Right ventricle myocardium inferior (tissue), 1 donor: ENCODE measurements around the gene TRAF7. TPM values are rescaled to one million over a fixed set of nuclear protein-coding genes. Genes with fewer than 3 reads are reported as not detected.

ENCODE experiments used
- ATAC-seq: fragments of 200-7000 bp; cut with Tn5 transposase; one replicate; pipeline ENCODE4 v1.9.1; 2020; ENCODE audit warnings: mild to moderate bottlenecking, moderate library complexity
- DNase-seq: peaks from one replicate; pipeline ENCODE4 v3.0.0; 2021; ENCODE audit errors: missing footprints
- intact Hi-C: fragments of 100-400 bp; cut with DNase I; formaldehyde crosslinking; loops from one replicate; pipeline ENCODE4 v1.11.0; 2022
- total RNA-seq: library from RNA; stranded (reverse); fragmentation: NEBNext Ultra II Directional; extraction: Animal tissue kit (Norgen Biotek cat#: 25700); gene quantifications from one replicate; pipeline ENCODE4 v1.2.1, GENCODE V29; 2021
- donor health status: DM: no; HTN: yes; CAD: no; lungs with severe emphysema.

Gene TRAF7
- total RNA-seq, 1 donor from 2014 or later: 27.3 TPM

DNA sequence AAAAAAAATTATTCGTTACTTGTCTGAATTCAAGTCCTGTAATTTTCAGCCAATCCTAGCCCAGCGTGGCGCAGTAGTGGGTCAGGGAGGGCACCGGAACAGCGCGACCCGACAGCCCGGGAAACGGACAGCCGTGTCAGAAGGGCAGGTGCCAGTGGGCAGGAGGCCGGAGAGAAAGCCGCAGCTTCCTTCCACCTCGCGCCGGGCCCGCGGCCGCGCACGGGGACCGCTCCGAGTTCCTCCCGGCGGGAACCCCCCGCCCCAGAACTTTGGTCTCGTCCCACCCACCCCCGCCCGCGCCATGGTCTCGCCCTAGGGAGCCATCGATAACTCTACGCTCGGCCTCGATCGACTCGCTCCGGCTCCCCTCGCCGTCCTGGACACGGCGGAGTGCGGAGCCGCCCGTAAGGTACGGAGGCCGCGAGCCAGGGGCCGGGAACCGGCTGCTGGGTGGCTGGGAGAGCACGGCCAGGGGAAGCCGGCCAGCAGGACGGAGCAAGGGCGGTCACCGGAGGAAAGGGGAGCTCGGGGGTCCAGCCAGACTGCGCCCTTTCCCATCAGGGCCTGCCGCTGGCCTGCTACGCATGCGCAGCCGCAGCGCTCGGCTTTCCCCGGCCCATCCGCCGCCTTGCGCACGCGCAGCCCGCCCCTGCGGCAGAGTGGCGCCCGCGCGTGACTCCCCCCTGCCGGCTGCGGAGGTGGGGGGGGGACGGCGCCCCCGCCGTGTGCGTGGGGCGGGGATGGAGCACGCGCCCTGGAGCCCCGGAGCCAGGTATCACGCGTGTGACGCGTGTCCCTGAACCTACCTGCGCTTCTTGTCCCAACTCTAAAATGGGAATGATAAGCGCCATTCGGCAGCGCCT, 49.8 kb downstream of the TRAF7 start, which contains the start of gene MLST8:
Gene MLST8 (plus strand): TSS at position 351 of the 863 bp plus-strand sequence. CDS start 632 bp downstream, outside the sequence.
- intact Hi-C loops: loop anchor here (5.0 kb wide), 3 partner anchors 47 to 307 kb away; partner anchors contain the start of genes ATP6V0C, ECI1 and TRAF7
- peak; percentile 89 for ATAC-seq
- DNase-seq: peak; percentile 93

DNA sequence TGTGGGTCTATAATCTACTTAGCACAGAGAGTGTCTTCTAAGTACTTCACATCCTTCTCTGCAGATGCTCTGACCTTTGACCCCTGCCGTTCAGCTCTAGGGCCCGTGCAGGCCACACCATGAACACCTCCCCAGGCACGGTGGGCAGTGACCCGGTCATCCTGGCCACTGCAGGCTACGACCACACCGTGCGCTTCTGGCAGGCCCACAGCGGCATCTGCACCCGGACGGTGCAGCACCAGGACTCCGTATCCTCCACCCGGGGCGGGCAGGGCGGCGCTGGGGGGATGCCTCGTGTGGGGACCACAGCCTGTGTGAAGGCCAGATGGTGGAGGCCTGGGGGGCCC, 50.4 kb downstream of the TRAF7 start:
- ATAC-seq (no peak), DNase-seq (peak; percentile 78)
- intact Hi-C loops: loop anchor here (5.0 kb wide), 3 partner anchors 46 to 306 kb away; partner anchors contain the start of genes ATP6V0C, ECI1 and TRAF7

DNA sequence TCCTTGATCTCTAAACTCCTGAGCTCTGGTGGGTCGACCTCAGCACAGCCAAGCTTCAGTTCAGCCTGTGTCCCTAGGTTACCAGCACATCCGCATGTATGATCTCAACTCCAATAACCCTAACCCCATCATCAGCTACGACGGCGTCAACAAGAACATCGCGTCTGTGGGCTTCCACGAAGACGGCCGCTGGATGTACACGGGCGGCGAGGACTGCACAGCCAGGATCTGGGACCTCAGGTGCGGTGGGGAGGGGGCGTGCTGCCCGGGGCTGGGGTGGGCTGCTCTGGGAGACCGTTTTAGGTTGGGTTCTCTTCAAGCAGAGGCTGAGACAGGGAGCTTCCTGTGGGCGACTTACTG, 50.8 kb downstream of the TRAF7 start:
- ATAC-seq: no peak
- intact Hi-C loops: loop anchor here (5.0 kb wide), 3 partner anchors 46 to 306 kb away; partner anchors contain the start of genes ATP6V0C, ECI1 and TRAF7
- DNase-seq: no peak

DNA sequence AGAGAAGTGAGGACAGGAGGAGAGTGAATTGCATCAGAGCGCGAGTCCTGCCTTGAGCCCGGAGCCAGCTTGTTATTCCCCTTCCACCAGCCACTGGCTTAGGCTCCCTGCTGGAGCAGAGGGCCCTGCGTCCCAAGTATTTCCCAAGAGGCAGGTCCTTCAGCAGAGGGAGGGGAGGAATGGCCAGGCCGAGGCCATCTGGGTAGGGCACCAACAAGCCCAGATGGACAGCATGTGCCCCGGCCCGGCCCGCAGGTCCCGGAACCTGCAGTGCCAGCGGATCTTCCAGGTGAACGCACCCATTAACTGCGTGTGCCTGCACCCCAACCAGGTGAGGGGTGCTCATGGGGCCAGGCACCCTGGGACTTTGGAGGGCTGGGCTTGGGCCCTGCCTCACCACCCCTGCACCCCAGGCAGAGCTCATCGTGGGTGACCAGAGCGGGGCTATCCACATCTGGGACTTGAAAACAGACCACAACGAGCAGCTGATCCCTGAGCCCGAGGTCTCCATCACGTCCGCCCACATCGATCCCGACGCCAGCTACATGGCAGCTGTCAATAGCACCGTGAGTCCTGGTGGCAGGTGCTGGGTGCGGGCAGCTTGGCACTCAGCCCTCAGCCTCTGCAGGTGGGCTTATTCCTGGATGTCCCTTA, 51.3 kb downstream of the TRAF7 start:
- no peak for ATAC-seq
- intact Hi-C loops: loop anchor here (5.0 kb wide), 3 partner anchors 45 to 305 kb away; partner anchors contain the start of genes ATP6V0C, ECI1 and TRAF7
- no peak for DNase-seq

DNA sequence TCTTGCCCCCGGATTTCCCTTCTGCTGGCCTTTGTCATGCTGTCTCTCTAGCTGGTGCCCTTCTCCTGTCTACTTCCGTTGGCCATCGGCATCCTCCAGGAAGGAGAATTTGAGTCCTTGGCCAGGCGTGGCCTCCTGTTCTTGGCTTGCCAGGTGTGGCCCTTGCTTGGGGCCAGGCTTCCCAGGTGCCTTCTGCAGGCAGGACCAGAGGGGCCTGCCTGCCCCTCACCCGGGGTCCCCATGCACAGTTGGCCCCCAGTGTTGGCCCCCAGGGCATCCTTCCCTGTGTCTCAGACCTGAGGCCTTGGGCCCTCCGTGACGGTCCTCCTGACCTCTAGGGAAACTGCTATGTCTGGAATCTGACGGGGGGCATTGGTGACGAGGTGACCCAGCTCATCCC, 52.3 kb downstream of the TRAF7 start:
- ATAC-seq: no peak
- DNase-seq: no peak
- intact Hi-C loops: loop anchor here (5.0 kb wide), 3 partner anchors 44 to 304 kb away; partner anchors contain the start of genes ATP6V0C, ECI1 and TRAF7

DNA sequence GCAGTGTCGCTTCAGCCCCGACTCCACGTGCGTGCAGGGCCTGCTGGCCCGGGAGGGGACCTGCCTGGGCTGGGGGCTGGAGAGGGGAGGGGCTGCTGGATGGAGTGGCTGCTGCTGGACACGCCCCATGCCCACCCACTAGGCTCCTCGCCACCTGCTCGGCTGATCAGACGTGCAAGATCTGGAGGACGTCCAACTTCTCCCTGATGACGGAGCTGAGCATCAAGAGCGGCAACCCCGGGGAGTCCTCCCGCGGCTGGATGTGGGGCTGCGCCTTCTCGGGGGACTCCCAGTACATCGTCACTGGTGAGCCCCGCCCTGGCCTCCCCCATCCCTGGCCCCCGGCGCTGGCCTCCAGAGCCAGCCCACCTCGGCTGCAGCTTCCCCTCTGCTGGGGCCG, 52.7 kb downstream of the TRAF7 start:
- intact Hi-C loops: loop anchor here (5.0 kb wide), 3 partner anchors 44 to 304 kb away; partner anchors contain the start of genes ATP6V0C, ECI1 and TRAF7
- no peak for DNase-seq
- no peak for ATAC-seq

DNA sequence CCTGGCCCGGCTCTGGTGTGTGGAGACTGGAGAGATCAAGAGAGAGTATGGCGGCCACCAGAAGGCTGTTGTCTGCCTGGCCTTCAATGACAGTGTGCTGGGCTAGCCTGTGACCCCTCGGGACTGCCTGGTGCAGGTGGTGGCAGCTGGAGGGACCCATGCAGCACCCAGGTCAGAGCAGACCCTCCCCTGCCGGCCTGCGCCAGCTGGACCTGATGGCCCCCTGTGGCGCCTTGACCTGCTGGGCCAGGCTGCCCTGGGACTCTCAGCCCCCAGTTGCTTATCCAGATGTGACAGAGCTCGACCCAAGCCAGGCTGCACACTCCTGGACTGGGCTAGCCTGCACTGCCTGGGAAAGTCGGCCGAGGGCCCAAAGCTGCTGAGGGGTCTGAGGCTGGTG, 53.2 kb downstream of the TRAF7 start:
- intact Hi-C loops: loop anchor here (5.0 kb wide), 3 partner anchors 44 to 304 kb away; partner anchors contain the start of genes ATP6V0C, ECI1 and TRAF7
- ATAC-seq (no peak), DNase-seq (no peak)

DNA sequence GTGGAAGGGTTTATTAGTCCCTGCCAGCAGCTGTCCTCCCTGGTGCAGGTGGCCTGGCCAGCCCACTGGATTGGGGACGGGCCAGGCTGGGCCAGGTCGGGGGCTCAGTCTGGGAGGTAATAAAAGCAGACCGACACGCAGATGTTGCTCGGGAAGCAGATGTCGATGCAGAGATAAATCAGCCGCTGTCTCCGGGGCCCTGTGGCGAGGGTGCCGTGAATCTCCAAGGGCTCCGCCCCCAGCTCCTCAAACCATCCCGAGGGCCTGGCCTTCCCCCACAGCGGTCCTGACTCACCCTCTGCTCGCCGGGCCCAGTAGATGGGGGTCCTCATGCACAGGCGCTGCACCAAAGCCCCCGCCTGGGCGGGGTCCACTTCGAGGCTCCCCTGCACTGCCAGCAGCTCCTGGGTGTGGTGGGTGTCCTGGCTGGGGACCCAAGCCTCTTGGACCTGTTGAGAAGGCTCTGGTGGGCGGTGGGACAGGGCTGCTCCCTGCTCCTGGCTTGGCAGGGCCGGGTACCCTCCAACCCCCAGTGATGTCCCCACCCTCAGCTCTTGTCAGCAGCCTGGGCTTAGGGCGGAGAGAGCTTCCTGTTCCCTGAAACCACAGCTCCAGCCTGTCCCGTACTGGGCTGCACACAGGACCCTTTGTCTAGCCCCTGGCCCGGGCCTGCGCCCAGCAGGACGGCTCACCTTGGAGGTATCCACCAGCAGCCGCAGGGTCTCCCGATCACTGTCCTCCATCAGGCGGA, 53.9 kb downstream of the TRAF7 start:
- DNase-seq: no peak
- intact Hi-C loops: loop anchor here (5.0 kb wide), 4 partner anchors 43 to 303 kb away; partner anchors contain the start of genes ATP6V0C, ECI1, RPS2 and TRAF7
- no peak for ATAC-seq

DNA sequence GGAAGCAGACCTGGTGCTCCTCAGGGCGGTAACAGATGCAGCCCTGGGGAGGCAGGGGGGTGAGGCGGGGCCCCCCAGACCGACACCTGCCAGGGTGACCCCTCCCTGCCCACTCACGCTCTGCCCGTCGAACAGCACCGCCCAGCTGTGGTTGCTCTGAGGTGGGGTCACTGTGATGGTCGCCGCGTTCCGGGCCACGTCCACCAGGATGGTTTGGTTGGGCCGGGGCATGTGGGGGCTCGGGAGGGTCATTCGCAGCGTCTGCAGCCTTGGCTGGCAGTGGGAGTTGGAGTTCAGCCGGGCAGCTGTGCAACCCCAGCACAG, 54.4 kb downstream of the TRAF7 start:
- intact Hi-C loops: loop anchor here (5.0 kb wide), 1 partner anchor 248 kb away; the partner anchor contains the start of gene RPS2
- no peak for ATAC-seq
- DNase-seq: no peak

DNA sequence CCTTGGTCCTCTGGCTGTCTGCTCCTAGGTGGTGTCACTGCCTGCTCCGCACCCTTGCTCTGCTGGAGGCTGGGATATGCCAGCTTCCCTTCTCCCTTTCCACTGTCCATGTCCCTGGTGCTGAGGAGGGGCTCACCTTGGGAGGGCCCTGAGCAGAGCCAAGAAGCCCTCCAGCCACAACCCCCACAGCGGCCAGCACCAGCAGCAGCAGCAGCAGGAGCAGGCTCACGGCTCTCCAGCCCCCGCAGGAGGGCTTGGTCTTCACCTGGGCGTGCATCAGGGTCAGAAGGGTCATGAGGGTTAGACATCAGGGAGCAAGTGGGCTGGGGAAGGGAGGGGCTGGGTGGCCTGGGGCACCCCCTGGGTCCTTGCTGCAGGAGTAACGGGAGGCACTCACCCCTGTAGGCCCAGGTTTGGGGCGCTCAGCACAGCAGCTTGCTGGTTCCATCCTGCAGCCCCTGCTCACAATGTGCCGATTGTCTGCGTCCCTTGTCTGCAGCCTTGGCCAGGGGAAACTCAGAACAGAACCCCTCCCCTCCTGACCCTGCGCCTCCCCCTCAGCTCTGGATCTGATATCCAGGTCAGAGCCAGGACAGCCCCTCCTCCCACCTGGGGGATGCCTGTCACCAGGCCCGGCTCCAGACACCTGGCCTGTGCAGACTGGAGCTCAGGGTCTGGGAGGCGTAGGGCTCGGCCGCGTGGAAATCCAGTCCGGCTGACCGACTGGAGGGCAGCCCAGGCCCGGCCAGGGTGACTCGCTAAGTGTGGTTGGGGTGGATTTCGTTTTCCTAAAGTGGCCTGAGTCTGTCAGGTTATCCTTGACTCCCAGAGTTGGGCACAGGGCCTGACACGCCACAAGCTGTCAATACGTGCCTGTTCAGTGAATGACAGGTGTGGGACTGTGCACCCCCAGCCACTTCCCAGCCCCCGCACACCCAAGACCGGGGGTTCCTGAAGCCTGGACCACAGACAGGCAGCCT, 55.1 kb downstream of the TRAF7 start, which contains the start of gene BRICD5:
Gene BRICD5 (minus strand): TSS at position 478 of the 980 bp plus-strand sequence. CDS start 30 bp downstream, at position 448.
- DNase-seq (no peak), ATAC-seq (no peak)
- intact Hi-C loops: loop anchor here (5.0 kb wide), 1 partner anchor 248 kb away; the partner anchor contains the start of gene RPS2

DNA sequence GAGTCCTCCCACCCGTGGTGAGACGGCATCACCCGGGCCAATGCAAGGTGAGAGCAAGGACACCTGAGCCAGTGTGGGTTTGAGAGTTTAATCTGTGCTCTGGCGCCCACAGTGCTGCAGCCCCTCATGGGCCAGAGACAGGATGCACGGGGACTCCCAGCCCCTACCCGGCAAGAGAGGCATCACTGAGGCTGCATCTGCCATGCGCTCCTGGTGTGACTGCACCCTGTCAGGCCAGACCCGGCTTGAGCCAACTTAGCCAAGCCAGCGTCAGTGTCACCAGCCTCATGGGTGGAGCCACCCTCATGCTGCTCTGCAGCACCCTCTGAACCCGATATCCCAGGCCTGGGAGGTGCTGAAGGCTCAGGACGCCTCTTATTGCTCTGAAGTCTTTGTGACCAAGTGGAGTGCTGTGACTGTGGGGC, 56.4 kb downstream of the TRAF7 start:
- intact Hi-C loops: loop anchor here (5.0 kb wide), 1 partner anchor 250 kb away; the partner anchor contains the start of gene RPS2
- no peak for ATAC-seq
- DNase-seq: no peak

DNA sequence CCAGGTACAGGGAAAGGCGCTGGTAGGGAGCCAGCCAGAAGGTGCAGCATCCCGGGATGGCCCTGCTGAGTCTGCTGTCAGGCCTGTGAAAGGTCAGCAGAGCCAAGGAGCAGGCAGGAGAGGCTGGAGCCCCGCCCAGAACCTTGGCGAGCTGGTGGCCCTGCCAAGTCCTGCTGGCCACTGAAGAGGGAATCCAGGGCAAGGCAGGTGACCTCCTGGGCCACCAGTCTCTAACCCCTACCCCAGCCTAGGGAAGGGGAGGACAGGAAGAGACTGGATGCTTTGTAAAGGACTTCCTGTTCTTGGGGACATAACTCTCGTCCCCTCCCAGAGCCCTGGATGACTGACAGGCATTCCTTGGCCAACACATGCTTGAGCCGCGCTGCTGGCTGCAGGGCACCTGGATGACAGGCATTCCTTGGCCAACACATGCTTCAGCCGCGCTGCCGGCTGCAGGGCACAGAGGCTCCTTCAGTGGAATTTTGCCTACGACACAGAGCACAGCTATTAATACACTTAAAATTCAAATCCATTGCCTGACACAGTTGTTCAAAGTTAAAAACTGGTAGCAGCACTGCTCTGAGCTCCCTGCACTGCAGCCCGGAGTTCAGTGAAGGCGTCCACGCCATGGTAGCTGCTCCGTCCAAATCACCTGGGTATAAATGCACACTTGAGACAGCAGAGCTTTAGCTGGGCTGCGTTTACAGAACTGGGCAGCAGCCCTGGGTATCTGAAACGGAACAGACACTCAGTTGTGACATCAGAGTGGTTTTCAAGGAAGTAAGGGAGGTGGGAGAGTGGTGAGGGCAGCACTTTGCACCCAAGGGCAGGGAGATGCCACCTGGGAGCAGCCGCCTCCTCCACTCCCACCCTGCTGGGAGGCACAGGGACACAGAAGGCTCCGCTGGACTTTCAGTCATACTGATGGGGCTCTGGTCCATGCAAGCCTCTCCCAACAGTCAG, 57.1 kb downstream of the TRAF7 start:
- ATAC-seq (peak; percentile 38), DNase-seq (no peak)
- intact Hi-C loops: loop anchor here (5.0 kb wide), 1 partner anchor 250 kb away; the partner anchor contains the start of gene RPS2

DNA sequence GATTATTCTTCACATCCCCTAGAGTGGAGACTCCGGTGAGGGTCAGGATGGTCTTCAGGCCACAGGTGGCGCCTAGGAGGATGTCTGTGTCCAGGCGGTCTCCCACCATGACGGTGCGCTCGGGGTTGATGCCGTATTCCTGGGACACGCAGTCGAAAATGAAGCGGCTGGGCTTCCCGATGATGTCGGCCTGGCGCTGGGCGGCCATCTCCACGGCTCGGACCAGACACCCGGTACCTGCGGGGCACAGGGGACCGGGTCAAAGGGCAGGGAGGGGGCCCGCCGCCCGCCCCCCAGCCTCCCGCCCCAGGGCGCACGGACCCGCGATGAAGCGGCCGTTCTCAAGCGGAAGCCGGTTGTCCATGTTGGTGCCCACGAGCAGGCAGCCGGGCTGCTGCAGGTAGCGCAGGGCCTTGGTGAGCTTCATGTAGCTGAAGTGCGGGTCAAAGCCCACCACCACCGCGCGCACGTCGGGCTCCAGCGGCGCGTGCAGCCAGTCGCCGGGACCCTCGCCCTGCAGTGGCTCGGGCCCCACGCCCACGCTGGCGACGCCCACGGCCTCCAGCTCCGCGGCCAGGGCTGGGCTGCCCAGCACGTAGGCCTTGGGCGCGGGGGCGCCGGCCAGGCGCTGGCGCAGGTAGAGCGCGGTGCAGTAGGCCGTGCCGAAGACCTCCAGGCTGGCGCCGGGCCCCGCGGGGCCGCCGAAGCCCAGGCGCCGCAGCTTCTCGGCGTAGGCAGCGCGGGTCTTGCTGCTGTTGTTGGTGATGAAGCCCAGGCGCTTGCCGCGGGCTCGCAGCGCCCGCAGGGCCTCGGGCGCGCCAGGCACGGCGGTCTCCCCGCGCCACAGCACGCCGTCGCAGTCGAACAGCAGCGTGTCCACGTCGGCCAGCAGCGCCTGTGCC, 58.5 kb downstream of the TRAF7 start:
- ATAC-seq (no peak), DNase-seq (no peak)
- intact Hi-C loops: loop anchor here (5.0 kb wide), 1 partner anchor 252 kb away; the partner anchor contains the start of gene RPS2

DNA sequence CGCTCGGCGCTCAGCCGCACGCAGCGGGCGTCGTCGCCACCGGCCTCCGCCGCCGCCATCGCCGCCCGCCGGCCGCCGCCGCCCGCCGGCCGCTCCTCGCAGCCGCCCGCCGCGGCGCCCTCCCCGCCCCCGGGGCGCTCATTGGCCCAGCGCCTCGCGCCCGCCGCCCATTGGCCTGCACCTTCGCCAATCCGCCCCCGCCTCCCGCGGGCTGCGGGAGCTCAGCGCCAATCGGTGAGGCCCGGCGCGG, 59.1 kb downstream of the TRAF7 start, which contains the start of gene PGP:
Gene PGP (minus strand): TSS at position 122 of the 250 bp plus-strand sequence. CDS start 63 bp downstream, at position 59.
- intact Hi-C loops: loop anchor here (5.0 kb wide), 1 partner anchor 252 kb away; the partner anchor contains the start of gene RPS2
- ATAC-seq (peak; percentile 84), DNase-seq (no peak)

DNA sequence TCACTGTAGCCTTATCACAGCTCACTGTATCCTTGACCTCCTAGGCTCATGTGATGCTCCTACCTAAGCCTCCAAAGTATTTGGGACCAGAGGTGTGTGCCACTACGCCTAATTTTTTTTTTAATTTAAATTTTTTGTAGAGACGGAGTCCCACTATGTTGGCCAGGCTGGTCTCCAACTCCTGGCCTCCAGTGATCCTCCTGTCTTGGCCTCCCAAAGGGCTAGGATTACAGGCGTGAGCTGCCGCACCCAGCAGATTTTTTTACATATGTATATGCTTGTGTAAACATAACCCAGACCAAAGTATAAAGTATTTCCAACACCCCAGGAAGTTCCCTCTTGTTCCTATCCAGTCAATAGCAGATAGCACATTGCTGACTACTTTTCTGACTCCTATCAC, 60.7 kb downstream of the TRAF7 start:
- no peak for DNase-seq
- intact Hi-C loops: no loop called here
- no peak for ATAC-seq
